Measurements from ENCODE around the gene POLR1A. TPM values are rescaled to one million over a fixed set of nuclear protein-coding genes. Genes with fewer than 3 reads are reported as not detected.

Gene POLR1A
- total and polyA plus RNA-seq, 4 experiments from 2014 or later: 0.87 to 25.8 (median 13.5) TPM

DNA sequence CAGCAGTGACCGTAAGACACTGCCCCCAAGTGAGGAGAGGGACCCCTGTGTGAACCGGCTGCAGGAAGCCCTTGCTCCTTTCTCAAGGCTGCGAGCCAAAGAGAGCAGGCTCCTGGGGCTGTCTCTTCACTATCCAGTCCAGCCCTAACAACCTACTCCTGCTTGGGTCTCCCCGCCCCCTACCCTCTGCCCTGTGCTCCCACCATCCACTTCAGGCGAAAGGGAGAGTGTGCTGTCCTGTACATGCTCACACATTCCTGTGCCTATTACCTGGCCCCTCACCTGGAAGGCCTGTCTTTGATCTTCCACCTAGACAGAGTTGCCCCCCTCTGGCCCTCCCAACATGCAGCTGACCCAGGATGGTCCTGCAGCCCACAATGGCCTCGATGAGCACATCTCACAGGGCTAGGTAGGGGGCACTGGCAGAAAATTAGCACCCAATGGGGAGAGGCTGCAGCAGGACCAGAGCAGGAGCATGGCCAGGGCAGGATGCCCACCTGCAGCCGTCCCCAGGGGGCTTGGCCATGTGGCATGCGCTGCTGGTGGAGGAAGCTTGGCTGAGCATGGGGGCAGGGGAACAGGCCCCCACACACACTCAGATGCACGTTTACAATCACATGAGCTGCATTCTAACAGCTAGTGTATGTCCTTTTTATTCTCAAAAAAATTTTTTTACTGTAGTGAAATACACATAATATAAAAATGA, 93.5 kb downstream of the POLR1A start:
- peaks cover 0 to 7% of the 10 kb centered on the region in 2 donors for H3K36me3 Mint-ChIP-seq
- H3K27me3 ChIP-seq (ENCODE audit: insufficient read depth, low read length): no peaks in the 10 kb centered on the region
- H3K4me1 Mint-ChIP-seq: peaks cover 4 to 13% (median 6%) of the 10 kb centered on the region in 4 donors
- DNase-seq: no peak
- H3K27ac ChIP-seq (ENCODE audit: low read depth, low read length): no peak overlapping the region
- H3K4me3 ChIP-seq (ENCODE audit: low read length in 2 of 2): no peak overlapping the region
- intact Hi-C loops (cut with micrococcal nuclease): no loop called here
- CTCF ChIA-PET (ENCODE audit: partially characterized antibody): interaction anchor here (1.6 kb wide), 1 partner anchor 10 kb away, joined by 4 read pairs; no protein-coding TSS in a partner anchor
- H3K36me3 ChIP-seq (ENCODE audit: insufficient read depth, low read length): no peaks in the 10 kb centered on the region
- H3K9me3 ChIP-seq (ENCODE audit: control insufficient read depth in 1 of 2, low read length in 2 of 2): no peaks in the 10 kb centered on the region
- H3K9me3 Mint-ChIP-seq: peaks cover 0 to 17% (median 7%) of the 10 kb centered on the region in 8 donors
- H3K4me3 Mint-ChIP-seq: no peak overlapping the region
- POLR2A ChIA-PET (ENCODE audit: partially characterized antibody): no interaction called here
- peaks cover 14% of the 10 kb centered on the region for H3K4me1 ChIP-seq (ENCODE audit: insufficient read depth, low read length)
- H3K27ac Mint-ChIP-seq: no peak overlapping the region
- peaks cover 0 to 3% of the 10 kb centered on the region in 2 donors for H3K27me3 Mint-ChIP-seq

DNA sequence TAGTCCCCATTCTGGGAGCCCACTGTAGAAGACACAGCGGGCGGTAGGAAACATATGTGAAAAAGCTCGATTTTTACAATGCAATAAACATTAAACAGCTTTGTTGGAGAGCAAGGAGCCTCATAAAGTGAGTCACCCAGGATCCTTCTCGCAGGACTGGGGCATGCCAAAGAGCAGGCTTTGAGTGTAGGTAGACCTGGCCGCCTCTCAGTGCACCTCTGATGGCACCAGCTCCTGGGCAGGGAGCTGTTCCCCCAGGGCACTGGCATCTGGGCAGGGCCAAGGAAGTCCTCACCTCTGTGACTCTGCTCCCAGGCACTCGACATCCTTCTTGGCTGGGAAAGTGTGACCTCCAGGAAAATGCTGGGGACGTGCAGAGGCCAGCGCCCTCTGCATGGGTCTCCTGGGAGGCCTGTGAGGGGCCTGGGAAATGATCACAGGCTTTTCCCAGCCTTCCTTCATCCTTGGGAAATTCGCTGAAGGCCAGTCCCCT, 94.2 kb downstream of the POLR1A start:
- no peak for DNase-seq
- Histone ChIP-seq H3K27me3 (ENCODE audit: insufficient read depth, low read length) (no peaks in the 10 kb centered on the region), H3K9me3 (ENCODE audit: control insufficient read depth in 1 of 2, low read length in 2 of 2) (no peaks in the 10 kb centered on the region), H3K4me1 (ENCODE audit: insufficient read depth, low read length) (peaks cover 8% of the 10 kb centered on the region), H3K36me3 (ENCODE audit: insufficient read depth, low read length) (no peaks in the 10 kb centered on the region), H3K27ac (ENCODE audit: low read depth, low read length) (no peak overlapping the region), H3K4me3 (ENCODE audit: low read length in 2 of 2) (no peak overlapping the region)
- H3K27ac Mint-ChIP-seq: no peak overlapping the region
- ChIA-PET CTCF (ENCODE audit: partially characterized antibody) (no interaction called here), POLR2A (ENCODE audit: partially characterized antibody) (no interaction called here)
- H3K27me3 Mint-ChIP-seq: peaks cover 0 to 3% of the 10 kb centered on the region in 2 donors
- intact Hi-C loops (cut with micrococcal nuclease): no loop called here
- H3K4me3 Mint-ChIP-seq: no peak overlapping the region
- peaks cover 0 to 7% of the 10 kb centered on the region in 2 donors for H3K36me3 Mint-ChIP-seq
- H3K4me1 Mint-ChIP-seq: peaks cover 0 to 7% (median 1%) of the 10 kb centered on the region in 4 donors
- H3K9me3 Mint-ChIP-seq: peaks cover 0 to 18% (median 9%) of the 10 kb centered on the region in 8 donors

DNA sequence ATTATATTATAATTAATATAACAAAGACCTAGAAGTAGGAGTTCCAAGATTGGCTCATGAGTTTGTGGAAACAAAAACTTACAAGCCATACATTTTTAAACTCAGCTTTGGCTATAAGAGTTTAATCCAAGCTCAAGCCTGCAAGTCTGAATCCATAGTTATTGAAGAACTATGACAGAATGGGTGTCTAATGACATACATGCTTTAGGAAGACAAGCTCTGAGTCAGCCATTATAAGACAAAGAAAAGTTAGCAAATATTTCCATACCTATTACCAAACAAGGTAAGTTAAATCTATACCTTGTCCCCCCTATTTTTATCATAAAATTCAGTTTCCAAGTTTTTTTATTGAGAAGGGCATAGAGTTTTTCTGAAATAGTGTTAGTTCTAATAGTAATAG, 95.6 kb downstream of the POLR1A start:
- Histone ChIP-seq H3K9me3 (ENCODE audit: control insufficient read depth in 1 of 2, low read length in 2 of 2) (no peaks in the 10 kb centered on the region), H3K27me3 (ENCODE audit: insufficient read depth, low read length) (no peaks in the 10 kb centered on the region), H3K4me3 (ENCODE audit: low read length in 2 of 2) (no peak overlapping the region), H3K4me1 (ENCODE audit: insufficient read depth, low read length) (no peaks in the 10 kb centered on the region), H3K36me3 (ENCODE audit: insufficient read depth, low read length) (no peaks in the 10 kb centered on the region), H3K27ac (ENCODE audit: low read depth, low read length) (no peak overlapping the region)
- peaks cover 0 to 7% of the 10 kb centered on the region in 2 donors for H3K36me3 Mint-ChIP-seq
- peaks cover 0 to 23% (median 13%) of the 10 kb centered on the region in 8 donors for H3K9me3 Mint-ChIP-seq
- no peak for DNase-seq
- H3K4me1 Mint-ChIP-seq: peaks cover 0 to 3% (median under 1%) of the 10 kb centered on the region in 4 donors
- intact Hi-C loops (cut with micrococcal nuclease): no loop called here
- H3K27ac Mint-ChIP-seq: no peak overlapping the region
- CTCF ChIA-PET (ENCODE audit: partially characterized antibody): interaction anchor here (0.7 kb wide), 1 partner anchor 23 kb away, joined by 4 read pairs; no protein-coding TSS in a partner anchor
- POLR2A ChIA-PET (ENCODE audit: partially characterized antibody): no interaction called here
- H3K4me3 Mint-ChIP-seq: no peak overlapping the region
- H3K27me3 Mint-ChIP-seq: peaks cover 0 to 3% of the 10 kb centered on the region in 2 donors

- POLR2A ChIA-PET (ENCODE audit: partially characterized antibody): no interaction called here
- CTCF ChIA-PET (ENCODE audit: partially characterized antibody): interaction anchor here (1.1 kb wide), 1 partner anchor 72 kb away, joined by 3 read pairs; no protein-coding TSS in a partner anchor
- no peak for DNase-seq
- no peaks in the 10 kb centered on the region for H3K36me3 ChIP-seq (ENCODE audit: insufficient read depth, low read length)
- Mint-ChIP-seq H3K9me3 (peaks cover 0 to 16% (median 6%) of the 10 kb centered on the region in 8 donors), H3K36me3 (no peaks in the 10 kb centered on the region), H3K27me3 (peaks cover 0 to 3% of the 10 kb centered on the region in 2 donors), H3K27ac (no peak overlapping the region), H3K4me3 (no peak overlapping the region), H3K4me1 (peaks cover 0 to 3% (median 0%) of the 10 kb centered on the region in 4 donors)
- H3K4me3 ChIP-seq (ENCODE audit: low read length in 2 of 2): no peak overlapping the region
- H3K27me3 ChIP-seq (ENCODE audit: insufficient read depth, low read length): no peaks in the 10 kb centered on the region
- peaks cover 1% of the 10 kb centered on the region for H3K4me1 ChIP-seq (ENCODE audit: insufficient read depth, low read length)
- no peak overlapping the region for H3K27ac ChIP-seq (ENCODE audit: low read depth, low read length)
- H3K9me3 ChIP-seq (ENCODE audit: control insufficient read depth in 1 of 2, low read length in 2 of 2): no peaks in the 10 kb centered on the region
- intact Hi-C loops (cut with micrococcal nuclease): no loop called here
These were observed 99.2 kb downstream of the POLR1A start for GRCh38 chr2:86006524-86006923.

GRCh38 chr2:86003967-86004366, 101.7 kb downstream of the POLR1A start:
- Mint-ChIP-seq H3K36me3 (no peaks in the 10 kb centered on the region), H3K27me3 (peaks cover 0 to 3% of the 10 kb centered on the region in 2 donors), H3K27ac (no peak overlapping the region), H3K9me3 (peaks cover 0 to 16% (median 6%) of the 10 kb centered on the region in 8 donors), H3K4me1 (peaks cover 16 to 27% (median 20%) of the 10 kb centered on the region in 4 donors), H3K4me3 (no peak overlapping the region)
- peaks cover 27% of the 10 kb centered on the region for H3K4me1 ChIP-seq (ENCODE audit: insufficient read depth, low read length)
- ChIA-PET POLR2A (ENCODE audit: partially characterized antibody) (no interaction called here), CTCF (ENCODE audit: partially characterized antibody) (no interaction called here)
- no peaks in the 10 kb centered on the region for H3K9me3 ChIP-seq (ENCODE audit: control insufficient read depth in 1 of 2, low read length in 2 of 2)
- intact Hi-C loops (cut with micrococcal nuclease): no loop called here
- H3K4me3 ChIP-seq (ENCODE audit: low read length in 2 of 2): no peak overlapping the region
- no peaks in the 10 kb centered on the region for H3K27me3 ChIP-seq (ENCODE audit: insufficient read depth, low read length)
- H3K27ac ChIP-seq (ENCODE audit: low read depth, low read length): no peak overlapping the region
- no peak for DNase-seq
- H3K36me3 ChIP-seq (ENCODE audit: insufficient read depth, low read length): no peaks in the 10 kb centered on the region

DNA sequence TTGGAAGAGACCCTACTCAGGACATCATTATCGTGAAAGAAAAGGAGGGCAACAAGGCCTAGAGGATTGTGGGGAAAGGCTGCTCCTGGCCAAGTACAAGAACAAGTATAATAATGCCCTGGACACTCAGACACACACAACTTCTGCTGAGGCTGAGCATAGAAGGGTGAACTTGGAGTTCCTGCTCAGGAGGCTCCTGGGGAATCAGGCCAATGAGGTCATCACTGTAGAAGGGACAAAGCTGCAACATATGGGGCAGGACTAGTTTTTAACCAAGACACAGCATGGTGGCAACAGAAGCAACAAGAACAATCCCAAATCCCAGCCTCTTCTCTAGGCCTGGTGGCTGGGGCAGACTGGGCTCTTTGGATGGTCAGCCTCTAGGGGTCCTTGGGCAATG, 102.6 kb downstream of the POLR1A start:
- DNase-seq: no peak
- no peak overlapping the region for H3K27ac Mint-ChIP-seq

DNA sequence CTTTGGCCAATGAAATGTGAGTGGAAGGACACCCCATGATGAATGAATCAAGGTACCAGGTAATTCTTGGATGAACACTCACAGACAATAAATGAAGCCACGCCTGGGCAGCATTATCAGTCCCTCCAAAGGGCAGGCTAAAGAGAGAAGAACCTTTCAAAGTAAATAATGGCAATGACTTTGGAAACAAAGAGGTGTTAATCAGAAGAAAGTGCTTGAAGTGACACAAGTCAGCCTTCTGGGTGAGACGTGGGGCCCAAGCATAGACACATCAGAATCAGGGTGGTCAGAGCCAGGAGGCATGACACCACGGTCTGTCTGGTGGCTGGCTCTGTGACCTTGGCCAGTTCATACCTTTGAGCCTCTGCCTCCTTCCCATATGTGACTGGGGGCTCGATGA, 103.3 kb downstream of the POLR1A start:
- Histone ChIP-seq H3K4me1 (ENCODE audit: insufficient read depth, low read length) (peaks cover 38% of the 10 kb centered on the region), H3K36me3 (ENCODE audit: insufficient read depth, low read length) (no peaks in the 10 kb centered on the region), H3K4me3 (ENCODE audit: low read length in 2 of 2) (no peak overlapping the region), H3K27ac (ENCODE audit: low read depth, low read length) (no peak overlapping the region), H3K9me3 (ENCODE audit: control insufficient read depth in 1 of 2, low read length in 2 of 2) (no peaks in the 10 kb centered on the region), H3K27me3 (ENCODE audit: insufficient read depth, low read length) (no peaks in the 10 kb centered on the region)
- CTCF ChIA-PET (ENCODE audit: partially characterized antibody): no interaction called here
- peaks cover 0 to 16% (median 6%) of the 10 kb centered on the region in 8 donors for H3K9me3 Mint-ChIP-seq
- H3K4me1 Mint-ChIP-seq: peaks cover 19 to 42% (median 25%) of the 10 kb centered on the region in 4 donors
- H3K27me3 Mint-ChIP-seq: no peaks in the 10 kb centered on the region
- H3K4me3 Mint-ChIP-seq: no peak overlapping the region
- H3K27ac Mint-ChIP-seq: no peak overlapping the region
- intact Hi-C loops (cut with micrococcal nuclease): no loop called here
- DNase-seq: no peak
- POLR2A ChIA-PET (ENCODE audit: partially characterized antibody): no interaction called here
- H3K36me3 Mint-ChIP-seq: no peaks in the 10 kb centered on the region

More for the DNA sequence above, 102.6 kb downstream of the POLR1A start:
- H3K27ac ChIP-seq (ENCODE audit: low read depth, low read length): no peak overlapping the region
- no peaks in the 10 kb centered on the region for H3K27me3 ChIP-seq (ENCODE audit: insufficient read depth, low read length)
- no peak overlapping the region for H3K4me3 Mint-ChIP-seq
- no peak overlapping the region for H3K4me3 ChIP-seq (ENCODE audit: low read length in 2 of 2)
- peaks cover 36% of the 10 kb centered on the region for H3K4me1 ChIP-seq (ENCODE audit: insufficient read depth, low read length)
- intact Hi-C loops (cut with micrococcal nuclease): no loop called here
- H3K4me1 Mint-ChIP-seq: peaks cover 19 to 36% (median 24%) of the 10 kb centered on the region in 4 donors
- POLR2A ChIA-PET (ENCODE audit: partially characterized antibody): no interaction called here
- H3K36me3 ChIP-seq (ENCODE audit: insufficient read depth, low read length): no peaks in the 10 kb centered on the region
- H3K9me3 ChIP-seq (ENCODE audit: control insufficient read depth in 1 of 2, low read length in 2 of 2): no peaks in the 10 kb centered on the region
- CTCF ChIA-PET (ENCODE audit: partially characterized antibody): no interaction called here
- peaks cover 0 to 1% of the 10 kb centered on the region in 2 donors for H3K27me3 Mint-ChIP-seq
- H3K36me3 Mint-ChIP-seq: no peaks in the 10 kb centered on the region
- peaks cover 0 to 16% (median 6%) of the 10 kb centered on the region in 8 donors for H3K9me3 Mint-ChIP-seq

Measured in CD4-positive, alpha-beta memory T cell (primary cell).